ENCODE measurements around the gene ISG20L2.

The ISG20L2 gene

DNA sequence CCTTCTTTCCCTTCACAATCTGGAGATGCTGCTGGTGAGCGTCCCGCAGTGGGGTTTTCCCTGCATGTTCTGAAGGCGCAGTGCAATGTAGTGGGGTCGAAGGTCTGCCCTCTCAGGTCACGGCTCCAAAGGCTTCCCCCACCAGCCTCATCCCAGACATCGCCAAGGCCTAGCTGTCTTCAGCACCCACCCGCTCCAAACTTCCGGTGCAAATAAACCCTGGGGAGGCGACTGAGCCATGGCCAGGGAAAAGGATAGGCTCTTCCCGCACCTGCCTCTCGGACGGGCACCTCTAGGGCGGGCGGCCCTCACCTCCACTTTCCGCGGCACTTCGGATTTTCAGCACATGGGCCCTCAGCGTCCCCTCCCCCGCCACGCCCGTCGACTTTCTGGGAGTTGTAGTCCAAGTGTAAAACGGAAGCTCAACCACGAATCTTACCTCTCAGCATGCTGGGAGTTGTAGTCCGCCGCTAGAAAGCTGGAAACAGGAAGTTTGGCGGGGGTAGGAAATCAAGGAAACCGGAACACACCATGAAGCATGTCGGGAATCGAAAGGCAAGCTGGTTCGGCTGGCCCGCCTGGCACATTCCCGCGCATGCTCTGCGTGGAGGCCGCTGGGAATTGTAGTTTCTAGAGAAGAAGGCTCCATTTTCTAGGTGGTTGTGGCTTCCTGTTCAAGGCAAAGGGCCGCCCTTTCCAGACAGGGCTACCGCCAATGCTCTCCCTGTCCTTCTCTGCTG lies 12.3 kb upstream of the ISG20L2 start, which contains the start of gene MRPL24:
Gene MRPL24 (minus strand): TSS at position 348 of the 740 bp plus-strand sequence. CDS start 2,384 bp downstream, outside the sequence.
- peak; percentile 92 to 97 (median 96) for DNase-seq (ENCODE audit: low read depth in 3 of 3)

DNA sequence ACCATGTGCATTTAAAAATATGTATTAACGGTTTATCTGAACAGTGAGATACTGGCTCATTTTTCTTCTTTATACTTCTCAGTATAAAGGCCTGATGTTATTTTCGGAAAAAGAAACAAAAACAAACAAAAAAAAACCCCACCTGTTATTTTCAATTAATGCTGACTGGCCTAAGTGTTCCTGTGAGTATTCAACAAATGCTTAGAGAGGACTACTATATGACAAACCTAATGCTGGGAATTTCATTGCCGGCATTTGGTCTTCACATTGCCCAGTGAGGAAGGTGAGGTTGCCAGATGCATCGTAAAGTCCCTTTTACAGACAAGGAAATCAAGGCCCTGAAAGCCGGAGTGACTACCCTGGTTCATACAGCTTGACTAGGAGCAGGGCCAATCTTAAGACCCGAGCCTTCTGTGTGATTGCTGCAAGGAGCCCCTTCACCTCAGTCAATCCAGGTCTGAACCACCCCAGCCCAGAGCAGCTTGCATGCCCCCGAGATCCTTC lies 11.7 kb upstream of the ISG20L2 start:
- no peak for DNase-seq (ENCODE audit: low read depth in 3 of 3)

DNA sequence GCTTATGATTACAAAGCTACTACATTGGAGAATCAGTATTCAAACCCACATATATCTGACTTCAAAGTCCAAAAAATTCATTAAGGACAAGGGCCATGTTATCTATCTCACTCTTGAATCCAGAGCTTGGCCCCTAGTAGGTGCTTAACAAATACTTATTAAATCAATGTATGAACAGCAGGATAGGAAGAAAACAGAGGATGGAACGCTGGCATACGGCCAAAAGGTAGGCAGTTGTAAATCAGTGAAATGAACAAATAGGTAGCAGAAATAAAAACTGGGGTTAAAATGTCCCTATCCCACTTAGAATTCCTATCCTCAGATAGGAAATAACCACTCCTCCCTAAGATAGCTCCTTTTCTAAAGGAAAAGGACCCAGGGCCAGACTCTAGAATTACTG lies 10.3 kb upstream of the ISG20L2 start:
- no peak for DNase-seq (ENCODE audit: low read depth in 3 of 3)

DNA sequence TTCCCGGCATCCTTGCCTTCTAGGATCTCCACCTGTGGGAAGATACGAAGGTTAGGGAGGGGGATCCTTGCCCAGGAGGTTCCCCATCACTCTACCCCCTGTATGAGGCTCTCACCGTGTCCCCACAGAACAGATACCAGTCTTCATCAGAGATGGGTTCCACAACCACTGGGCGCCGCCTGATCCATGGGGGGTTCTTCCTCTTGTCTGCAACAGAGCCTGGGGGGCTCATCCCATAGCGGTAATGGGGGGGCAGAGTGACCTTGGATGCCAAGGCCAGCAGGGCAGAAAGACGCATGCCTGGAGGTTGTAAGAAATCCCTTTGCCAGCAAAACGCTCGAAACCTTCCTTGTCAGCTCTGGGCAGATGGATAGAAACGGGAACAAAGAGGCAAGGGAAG lies 9.8 kb upstream of the ISG20L2 start:
- DNase-seq (ENCODE audit: low read depth in 3 of 3): no peak

DNA sequence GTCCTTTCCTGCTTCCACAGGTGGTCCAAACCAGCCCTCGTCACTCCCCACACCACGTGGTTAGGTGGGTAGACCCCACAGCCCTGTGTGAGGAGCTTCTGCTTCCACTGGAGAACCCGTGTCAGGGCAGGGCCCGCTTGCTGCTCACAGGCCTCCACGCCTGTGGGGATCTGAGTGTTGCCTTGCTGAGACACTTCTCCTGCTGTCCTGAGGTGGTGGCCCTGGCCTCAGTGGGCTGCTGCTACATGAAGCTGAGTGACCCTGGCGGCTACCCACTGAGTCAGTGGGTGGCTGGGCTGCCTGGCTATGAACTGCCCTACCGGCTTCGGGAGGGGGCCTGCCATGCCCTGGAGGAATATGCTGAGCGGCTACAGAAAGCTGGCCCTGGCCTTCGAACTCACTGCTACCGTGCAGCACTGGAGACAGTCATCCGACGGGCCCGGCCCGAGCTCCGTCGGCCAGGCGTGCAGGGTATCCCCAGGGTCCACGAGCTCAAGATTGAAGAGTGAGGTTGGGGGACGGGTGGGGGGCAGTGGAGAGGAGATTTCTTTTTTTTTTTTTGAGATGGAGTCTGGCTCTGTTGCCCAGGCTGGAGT lies 5.5 kb upstream of the ISG20L2 start:
- no peak for DNase-seq (ENCODE audit: low read depth in 3 of 3)

DNA sequence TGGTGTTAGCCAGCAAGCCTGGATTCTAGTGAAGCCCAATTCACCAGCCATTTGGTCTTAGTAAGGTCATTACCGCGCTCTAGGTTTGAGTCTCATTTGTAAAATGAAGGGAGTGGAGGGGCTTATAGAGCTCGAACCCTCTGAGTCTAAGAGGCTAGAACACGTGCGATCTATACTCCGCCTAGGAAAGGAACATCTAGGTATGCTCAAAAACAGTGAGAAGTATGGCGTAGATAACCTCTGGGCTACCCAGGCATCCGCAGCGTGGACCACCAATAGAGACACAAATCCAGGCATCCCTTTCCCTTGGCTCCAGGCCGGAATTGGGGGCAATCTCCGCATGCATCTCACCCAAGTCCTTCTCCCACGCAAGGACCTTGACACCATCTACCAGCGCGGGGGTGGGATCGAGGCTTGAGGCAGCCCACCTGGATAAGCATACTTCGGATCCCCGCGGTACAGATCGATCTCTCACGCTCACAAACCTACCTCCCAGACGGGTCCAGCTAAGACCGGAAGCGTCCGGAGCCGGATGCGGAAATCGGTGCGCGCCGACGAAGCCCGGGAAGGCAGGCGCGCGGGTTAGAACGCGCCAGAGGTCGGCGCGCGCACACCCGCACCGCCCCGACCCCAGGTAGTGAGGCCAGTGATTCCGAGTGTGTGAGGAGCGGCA lies 504 bp downstream of the ISG20L2 start, which contains the start of gene METTL25B:
Gene METTL25B (plus strand): TSS at position 544 of the 673 bp plus-strand sequence. CDS start 636 bp downstream, outside the sequence.
- DNase-seq (ENCODE audit: low read depth in 3 of 3): peak; percentile 62 to 83 (median 70)

DNA sequence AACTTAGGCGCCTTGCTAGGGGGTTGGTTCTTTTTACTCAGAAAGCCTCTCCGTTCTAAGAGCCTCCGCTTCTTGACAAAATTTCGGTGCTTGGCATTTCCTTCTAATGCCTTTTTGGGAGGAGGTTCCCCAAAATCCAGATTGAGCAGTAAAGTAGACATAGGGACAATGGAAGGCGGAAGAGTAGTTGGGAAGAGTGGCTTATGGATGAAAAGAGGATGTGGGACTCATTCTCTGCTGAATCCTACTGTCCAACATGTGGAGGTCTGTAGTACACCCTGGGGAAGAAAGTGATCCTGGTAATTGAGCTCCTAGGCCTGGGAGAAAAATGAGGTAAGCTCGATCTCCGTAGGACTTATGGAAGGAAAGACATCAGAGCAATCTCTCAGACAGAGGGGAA lies 1.1 kb downstream of the ISG20L2 start:
- no peak for DNase-seq (ENCODE audit: low read depth in 3 of 3)

DNA sequence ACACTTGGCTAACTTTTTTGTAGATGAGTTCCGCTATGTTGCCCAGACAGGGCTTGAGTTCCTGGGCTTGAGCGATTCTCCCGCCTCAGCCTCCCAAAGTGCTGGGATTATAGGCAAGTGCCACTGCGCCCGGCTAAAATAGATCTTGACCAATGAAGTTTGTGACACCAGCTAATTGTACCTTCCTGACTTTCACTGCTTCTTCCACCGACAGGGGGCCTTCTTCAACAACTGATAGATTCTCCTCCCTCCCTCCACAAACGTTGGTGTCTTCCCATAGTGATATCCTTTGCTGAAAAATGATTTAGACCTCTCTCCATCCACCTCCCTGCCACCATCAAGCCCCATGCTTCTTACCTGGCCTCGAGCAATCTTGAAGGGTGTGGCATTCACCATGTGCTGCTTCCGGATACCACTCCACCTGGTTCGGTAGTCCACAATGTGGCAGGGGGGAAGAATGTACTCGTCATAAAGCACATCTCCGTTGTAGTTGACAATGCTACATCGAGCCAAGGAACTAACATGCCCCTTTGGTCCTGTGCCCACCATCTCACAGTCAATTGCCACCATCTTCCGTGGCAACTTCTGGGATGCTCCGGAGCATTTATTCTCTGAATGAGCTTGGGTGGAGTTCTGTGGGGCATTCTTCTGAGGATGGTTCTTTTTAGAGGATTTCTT lies 1.9 kb downstream of the ISG20L2 start:
- DNase-seq (ENCODE audit: low read depth in 3 of 3): peak in 1 of 3 experiments; percentile 32

DNA sequence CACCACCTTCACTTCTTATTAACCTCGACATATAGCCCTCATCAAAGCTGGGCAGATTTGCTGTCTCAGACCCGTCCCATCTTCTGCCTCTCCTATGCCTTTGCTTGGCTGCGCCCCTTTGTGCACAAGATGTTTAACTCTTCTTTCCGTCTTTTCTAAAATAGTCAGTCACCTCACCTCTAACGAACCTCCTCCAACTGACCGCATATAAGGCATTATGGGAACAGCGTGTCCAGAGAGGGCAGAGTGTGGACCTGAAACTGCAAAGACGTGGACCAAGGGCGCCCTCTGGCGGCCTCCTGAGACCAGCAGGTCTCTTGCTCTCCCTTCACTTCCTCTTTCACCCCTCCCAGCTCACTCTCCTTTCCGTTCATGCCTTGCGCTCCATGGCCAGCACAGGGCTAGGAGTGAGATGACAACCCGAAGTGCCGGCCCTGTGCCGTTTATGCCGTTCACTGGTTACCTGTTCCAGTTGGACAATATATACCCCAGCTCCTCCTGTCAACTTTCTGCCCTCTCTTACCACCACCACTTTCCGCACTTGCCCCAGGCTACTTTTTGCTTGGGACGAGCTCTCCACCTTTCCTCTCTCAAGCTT lies 2.8 kb downstream of the ISG20L2 start:
- DNase-seq (ENCODE audit: low read depth in 3 of 3): peak; percentile 51 to 77 (median 58)

DNA sequence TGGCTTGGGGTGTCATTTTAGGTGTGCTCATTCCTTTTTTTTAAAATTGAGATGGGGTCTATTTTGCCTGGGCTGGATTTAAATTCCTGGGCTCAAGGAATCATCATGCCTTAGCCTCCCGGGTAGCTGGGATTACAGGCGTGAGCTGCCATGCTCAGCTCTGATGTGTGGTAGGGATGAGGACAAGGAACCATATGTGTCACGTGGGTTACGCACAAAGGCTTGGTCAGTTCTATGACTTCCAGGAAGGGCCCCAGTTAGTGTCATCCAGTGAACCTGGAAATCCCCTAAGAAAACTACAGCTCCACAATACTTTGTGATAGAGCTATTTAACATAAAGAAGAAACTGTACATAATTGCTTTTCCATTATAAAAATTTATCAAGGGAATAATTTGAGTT lies 7.0 kb downstream of the ISG20L2 start:
- DNase-seq (ENCODE audit: low read depth in 3 of 3): no peak

DNA sequence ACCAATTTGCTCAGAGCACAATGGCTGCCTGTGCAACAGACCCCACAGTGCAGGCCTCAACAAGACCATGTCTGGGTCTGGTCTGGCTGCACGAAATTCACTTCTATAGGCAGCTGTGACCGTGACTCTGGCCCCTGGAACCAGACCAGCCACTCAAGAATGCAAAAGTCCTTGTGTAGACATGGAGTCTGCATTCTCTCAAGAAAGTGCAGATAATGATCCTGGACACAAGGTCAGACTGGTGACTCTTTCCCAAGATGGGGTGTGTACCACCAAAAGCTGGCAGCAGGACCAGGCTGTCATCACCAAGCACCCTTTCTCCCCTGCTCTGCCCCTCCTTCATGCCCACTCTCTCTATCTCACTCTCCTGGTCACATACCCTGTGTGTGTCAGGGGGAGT lies 7.4 kb downstream of the ISG20L2 start:
- DNase-seq (ENCODE audit: low read depth in 3 of 3): no peak

DNA sequence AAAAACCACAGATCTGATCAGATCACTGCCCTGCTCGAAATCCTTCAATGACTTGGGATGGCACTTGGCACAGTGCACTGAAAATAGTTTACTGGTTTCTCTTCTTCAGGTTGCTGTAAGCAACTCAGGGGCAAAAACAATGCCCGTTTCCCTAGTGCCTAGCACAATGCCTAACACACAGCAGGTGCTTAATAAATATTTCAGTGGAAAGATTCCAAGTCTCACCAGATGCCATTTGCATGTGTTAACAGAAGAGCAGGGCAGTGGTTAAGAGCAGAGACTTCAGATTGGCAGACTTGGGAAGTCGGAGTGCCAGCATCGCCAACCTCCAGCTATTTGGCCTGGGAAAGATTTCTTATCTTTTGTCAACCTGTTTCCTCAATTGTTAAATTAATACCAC lies 11.2 kb downstream of the ISG20L2 start:
- DNase-seq (ENCODE audit: low read depth in 3 of 3): no peak

DNA sequence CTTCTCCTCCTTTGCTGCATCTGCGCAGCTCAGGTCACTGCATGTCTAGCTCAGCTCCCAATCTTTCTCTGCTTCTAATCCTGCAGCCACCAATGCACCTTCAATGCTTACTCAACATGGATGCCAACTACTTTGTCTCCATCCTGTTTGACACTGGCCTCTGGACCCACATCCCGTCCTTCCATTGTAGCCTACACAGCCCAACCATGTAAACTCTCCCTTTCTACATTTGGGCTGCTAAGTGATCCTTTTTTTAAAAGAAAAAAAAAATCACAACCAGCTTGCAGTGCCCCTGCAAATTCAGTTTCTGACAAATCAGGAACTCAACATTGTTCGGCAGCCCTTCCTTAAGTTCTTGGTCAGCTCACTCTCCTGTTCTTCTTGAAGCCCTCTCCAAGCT lies 13.7 kb downstream of the ISG20L2 start:
- DNase-seq (ENCODE audit: low read depth in 3 of 3): no peak

DNA sequence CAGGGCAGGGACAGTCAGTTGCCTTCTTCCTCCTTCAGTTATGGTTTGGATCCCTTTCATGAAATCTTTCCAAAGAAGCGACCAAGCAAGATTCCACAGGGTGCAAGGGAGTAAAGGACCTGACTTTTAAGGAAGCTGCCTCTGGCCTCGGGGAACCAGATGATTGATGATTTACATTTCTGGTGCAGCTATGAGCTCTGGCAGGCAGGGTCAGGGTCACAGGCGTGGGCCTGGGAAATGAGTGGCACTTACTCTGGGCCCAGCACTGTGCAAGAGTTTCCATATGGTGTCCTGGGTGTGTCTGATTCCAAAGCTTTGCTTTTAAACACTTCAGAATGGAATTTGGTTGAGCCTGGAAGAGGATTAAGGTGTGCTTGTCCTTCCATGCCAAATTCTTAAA lies 15.9 kb downstream of the ISG20L2 start:
- DNase-seq (ENCODE audit: low read depth in 3 of 3): no peak

DNA sequence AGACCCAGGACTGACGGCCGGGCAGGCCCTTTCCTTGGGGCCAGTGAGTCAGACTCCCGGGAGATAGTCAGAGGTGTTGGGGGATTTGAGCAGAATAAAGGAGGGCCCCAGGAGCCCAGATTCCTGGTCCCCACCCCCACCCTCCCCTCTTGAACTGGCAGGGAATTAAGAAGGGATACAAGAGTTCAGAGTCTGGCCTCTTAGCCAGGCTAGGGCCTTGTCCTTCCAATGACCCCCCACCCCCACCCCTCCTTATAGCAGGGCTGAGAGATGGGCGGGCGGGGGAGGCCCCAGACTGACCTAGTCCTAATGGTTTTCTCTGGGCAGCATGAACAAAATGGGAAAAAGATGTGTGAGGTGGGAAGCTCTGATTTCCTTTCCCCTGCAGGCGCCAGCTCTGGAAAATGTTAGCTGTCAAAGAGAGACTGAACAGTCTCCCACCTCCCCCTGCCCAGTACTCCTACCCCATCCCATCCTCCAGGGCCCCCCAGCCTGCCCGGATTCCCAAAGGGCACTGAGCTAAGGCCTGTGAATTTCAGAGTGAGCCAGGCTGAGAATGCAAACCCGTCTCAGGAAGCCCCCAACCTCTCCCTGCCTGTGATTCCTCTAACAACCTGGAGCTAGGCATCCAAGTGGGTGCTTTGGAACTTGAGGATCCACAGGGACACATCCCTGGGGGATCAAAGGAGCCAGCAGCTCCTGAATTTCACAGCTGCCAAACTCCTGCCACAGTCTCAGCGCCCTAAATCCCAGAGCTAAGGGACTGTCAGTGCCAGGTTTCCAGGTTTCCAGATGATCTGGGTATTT lies 17.4 kb downstream of the ISG20L2 start:
- DNase-seq (ENCODE audit: low read depth in 3 of 3): no peak

DNA sequence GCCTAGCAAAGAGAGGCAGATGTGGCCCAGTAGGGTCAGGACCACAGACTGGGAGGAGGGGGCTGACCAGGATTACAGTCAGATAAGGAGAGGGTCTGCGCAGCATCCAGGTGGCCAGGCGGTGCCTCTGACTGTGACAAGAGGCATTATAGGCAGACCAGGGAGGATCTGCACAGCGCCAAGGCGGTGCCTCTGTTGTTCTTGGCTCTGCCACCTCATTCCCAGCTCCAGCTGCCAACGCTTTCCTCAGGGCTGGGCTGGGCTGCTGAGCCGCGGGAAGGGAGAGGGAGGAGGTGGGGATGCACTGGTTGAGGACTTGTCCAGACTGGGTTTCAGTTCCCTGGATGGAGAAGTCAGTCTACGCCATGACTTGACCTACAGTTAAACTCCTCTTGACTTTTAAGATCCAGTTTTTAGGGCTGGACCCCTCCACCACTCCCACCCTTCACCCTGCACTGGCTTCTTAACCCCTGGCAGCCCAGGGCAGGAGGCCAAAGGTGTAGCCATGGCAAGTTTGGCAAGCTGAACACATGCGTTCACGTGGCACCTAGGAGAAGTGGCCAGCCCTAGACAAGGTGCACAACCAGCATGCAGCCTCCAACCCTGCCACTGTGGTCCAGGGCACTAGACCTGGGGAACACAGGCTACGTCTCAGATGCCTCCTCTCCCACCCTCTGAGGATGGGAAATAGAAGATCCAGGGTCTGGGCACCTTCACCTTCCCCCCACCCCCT lies 18.6 kb downstream of the ISG20L2 start:
- no peak for DNase-seq (ENCODE audit: low read depth in 3 of 3)

DNA sequence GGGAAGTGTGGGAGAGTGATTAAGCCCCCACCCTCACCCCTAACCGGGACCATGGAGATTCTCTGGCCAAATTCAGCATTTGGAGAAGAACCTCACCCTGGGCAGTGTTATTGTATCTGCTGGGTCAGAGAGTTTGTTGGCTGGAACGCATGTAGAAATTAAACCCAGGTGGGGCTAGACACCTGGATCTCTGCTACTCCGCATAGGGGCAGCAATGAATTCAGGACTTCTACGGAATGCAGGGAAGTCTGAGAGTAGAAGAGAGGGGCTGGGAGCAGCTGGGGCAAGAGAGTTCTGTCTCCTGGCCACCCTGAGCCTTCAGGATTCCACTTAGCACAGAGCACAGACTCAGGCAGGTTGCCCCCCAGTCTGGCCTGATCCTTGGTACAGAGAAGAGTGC lies 19.5 kb downstream of the ISG20L2 start:
- no peak for DNase-seq (ENCODE audit: low read depth in 3 of 3)

DNA sequence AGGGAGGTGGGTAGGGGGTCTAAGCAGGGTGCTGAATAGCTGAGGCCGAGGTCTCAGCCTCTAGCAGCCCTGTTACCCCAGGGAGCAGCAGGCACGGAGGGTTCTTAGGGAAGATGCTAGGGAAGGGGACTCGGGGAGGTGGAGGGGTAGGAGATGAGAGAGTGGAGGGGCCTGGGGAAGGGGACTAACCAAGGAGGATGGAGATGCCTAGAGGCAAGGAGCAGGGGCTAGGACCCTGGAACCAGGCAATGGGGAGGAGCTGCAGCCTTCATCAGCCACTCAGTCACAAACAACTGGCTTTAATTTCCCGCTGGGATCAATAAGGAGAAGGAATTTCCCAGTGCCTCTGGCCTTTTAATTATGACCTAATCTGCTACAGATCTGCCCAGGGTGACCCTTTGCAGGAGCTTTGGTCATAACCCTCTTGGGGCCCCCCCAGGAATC lies 20.3 kb downstream of the ISG20L2 start:
- DNase-seq (ENCODE audit: low read depth in 3 of 3): no peak

DNA sequence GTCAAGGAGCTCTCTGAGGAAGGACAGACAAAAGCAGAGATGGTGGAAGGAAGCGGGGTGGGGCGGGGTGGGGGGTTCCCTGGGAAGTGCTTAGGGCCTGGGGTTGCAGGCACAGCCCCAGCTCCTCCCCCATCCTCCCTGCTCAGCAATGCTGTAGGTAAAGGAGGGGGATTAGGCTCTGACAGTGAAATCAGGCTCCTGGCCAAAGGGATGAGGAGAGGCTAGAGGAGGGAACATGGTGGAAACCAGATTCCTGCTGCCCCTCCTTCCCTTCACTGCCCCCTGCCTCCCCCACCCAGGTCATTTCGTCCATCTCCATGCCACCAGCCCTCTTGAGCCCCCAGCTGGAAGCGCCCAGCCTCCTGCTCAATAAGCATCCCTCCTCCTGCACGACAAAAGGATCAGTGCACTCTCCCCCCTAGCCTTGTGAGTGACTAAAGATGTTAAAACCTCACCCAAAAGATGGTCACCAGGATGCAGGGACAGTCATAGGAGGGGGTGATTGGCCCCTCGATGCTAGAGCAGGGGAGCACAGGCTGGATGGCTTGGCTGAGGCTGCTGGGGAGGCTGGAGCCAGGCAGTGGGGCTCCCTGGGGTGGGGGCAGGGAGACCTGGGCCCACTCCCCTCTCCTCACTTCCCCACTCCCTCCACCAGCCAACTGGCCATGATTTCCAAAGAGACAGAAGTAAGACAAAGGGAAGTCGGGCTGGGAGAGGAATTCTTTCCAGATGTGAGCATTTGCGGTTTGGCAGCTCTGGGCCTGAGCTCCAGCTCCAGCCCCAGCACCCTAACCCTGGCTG lies 20.9 kb downstream of the ISG20L2 start:
- DNase-seq (ENCODE audit: low read depth in 3 of 3): no peak

All from stimulated activated CD4-positive, alpha-beta T cell treated with anti-CD3 and anti-CD28 coated beads, TNF-alpha, amount 100 ng/mL, for 24 hours (primary cell).